Subcutaneous abdominal adipose tissue (tissue), 5 donors: ENCODE measurements around the gene GGNBP2.

Source experiments
- H3K27ac ChIP-seq: one replicate; pipeline ENCODE4 v1.7.0; 2013; ENCODE audit warnings: low read depth, mild to moderate bottlenecking, inconsistent platforms, low read length, moderate library complexity
- H3K27me3 ChIP-seq, 5 donors: one replicate each; pipeline ENCODE4 v1.7.0; 2013; ENCODE audit warnings: low read length in 5 of 5, inconsistent platforms in 1 of 5; ENCODE audit not compliant: control insufficient read depth in 5 of 5, insufficient read depth in 4 of 5
- H3K36me3 ChIP-seq, 5 donors: one replicate each; pipeline ENCODE4 v1.7.0; 2013; ENCODE audit warnings: low read length in 5 of 5; ENCODE audit not compliant: control insufficient read depth in 5 of 5, insufficient read depth in 5 of 5
- H3K4me1 ChIP-seq, 5 donors: one replicate each; pipeline ENCODE4 v1.7.0; 2013; ENCODE audit warnings: low read length in 5 of 5, mild to moderate bottlenecking in 3 of 5, moderate library complexity in 1 of 5; ENCODE audit not compliant: control insufficient read depth in 5 of 5, insufficient read depth in 5 of 5
- H3K4me3 ChIP-seq, 5 donors: one replicate each; pipeline ENCODE4 v1.7.0; 2013; ENCODE audit warnings: low read length in 5 of 5, low read depth in 1 of 5
- H3K9ac ChIP-seq, 5 donors: one replicate each; pipeline ENCODE4 v1.7.0; 2013; ENCODE audit warnings: low read length in 5 of 5, mild to moderate bottlenecking in 4 of 5, moderate library complexity in 3 of 5
- H3K9me3 ChIP-seq, 5 donors: one replicate each; pipeline ENCODE4 v1.7.0; 2013; ENCODE audit warnings: low read length in 5 of 5; ENCODE audit not compliant: control insufficient read depth in 5 of 5
- donor health status: healthy.
- donor health status: healthy.
- donor health status: healthy.
- donor health status: healthy.
- donor health status: healthy.

Gene GGNBP2

GRCh38 chr17:36533935-36534839, 10.5 kb upstream of the GGNBP2 start:
- H3K27me3 ChIP-seq: no peaks in the 10 kb centered on the region
- H3K9me3 ChIP-seq: no peaks in the 10 kb centered on the region
- H3K36me3 ChIP-seq: peaks cover 8 to 30% (median 27%) of the 10 kb centered on the region in 5 donors
- H3K27ac ChIP-seq: peak overlapping the region; percentile 92
- peak overlapping the region; percentile 90 to 97 (median 94) for H3K4me3 ChIP-seq
- peaks cover 0 to 24% (median 19%) of the 10 kb centered on the region in 5 donors for H3K4me1 ChIP-seq
- H3K9ac ChIP-seq: peak overlapping the region; percentile 63 to 97 (median 79)

DNA sequence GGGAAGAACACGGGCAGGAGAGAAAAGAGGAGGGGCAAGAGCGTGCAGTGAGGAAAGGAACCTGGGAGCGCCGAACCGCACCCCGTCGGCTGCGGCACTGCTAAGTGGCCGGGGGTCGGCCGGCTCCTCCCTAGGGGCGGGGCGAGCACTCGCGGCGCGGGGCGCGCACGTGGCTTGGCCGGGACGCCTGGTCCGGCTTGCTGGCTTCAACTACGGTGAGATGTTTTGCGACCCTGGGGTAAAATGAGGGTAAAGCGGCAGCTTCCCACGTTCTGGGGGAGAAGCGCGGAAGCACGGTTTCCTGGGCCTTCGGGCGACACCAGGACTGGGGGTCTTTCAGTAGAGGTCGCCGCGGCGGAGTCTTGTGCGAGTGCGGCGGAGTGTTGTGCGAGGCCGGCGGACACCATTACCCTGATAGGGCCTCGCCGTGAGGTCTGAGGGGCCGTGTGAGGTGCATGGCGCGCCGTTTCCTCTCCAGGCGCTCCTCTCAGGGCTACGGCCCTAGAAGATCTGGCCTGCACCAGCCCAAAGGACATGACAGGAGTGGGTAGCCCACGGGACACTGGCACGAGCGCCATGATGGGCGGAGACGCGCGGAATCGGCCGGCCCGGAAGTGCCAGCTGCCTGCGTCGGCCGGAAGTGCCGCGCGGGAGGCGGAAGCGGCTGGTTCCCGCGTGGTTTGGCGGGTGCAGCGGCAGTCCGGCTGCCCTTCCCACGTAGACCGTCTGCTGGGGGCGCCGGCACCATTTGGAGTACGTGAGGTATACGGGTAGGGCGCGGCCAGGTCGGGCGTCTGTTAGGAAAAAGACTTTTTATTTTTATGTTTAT, 9.7 kb upstream of the GGNBP2 start, which contains the start of the genes MYO19 and PIGW:
TSS of gene MYO19 (minus strand) at position 29 of the 829 bp plus-strand sequence. CDS start 2,330 bp downstream, outside the sequence.
TSS of gene PIGW (plus strand) at position 148 of the 829 bp plus-strand sequence. CDS start 2,115 bp downstream, outside the sequence.
- Histone ChIP-seq H3K27ac (peak within 1 kb of the TSS; percentile 92), H3K36me3 (peaks cover 8 to 29% (median 21%) of the 10 kb centered on the region in 5 donors), H3K4me1 (peaks cover 0 to 24% (median 19%) of the 10 kb centered on the region in 5 donors)

DNA sequence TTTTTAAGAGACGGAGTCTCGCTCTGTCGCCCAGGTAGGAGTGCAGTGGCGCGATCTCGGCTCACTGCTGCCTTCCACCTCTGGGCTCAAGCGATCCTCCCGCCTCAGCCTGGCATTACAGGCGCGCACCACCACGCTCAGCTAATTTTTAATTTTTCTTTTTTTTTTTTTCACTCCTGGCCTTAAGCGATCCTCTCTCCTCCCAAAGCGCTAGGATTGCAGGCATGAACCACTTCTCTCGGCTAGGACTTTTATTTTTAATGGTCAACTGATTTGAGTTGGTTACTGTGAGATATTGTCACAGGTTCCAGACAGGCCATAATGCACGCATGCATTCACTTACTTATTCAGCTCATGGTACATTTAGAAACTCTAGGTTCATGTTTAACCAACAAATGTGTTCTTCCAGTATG, 9.0 kb upstream of the GGNBP2 start:
- peak overlapping the region; percentile 81 to 97 (median 93) for H3K4me3 ChIP-seq

More for the DNA sequence above, 9.7 kb upstream of the GGNBP2 start, which contains the start of the genes MYO19 and PIGW:
- H3K4me3 ChIP-seq: peak within 1 kb of the TSS; percentile 90 to 97 (median 94)
- H3K9ac ChIP-seq: peak within 1 kb of the TSS; percentile 63 to 97 (median 79)
- H3K27me3 ChIP-seq: no peaks in the 10 kb centered on the region
- no peaks in the 10 kb centered on the region for H3K9me3 ChIP-seq

GRCh38 chr17:36540696-36541095, 4.0 kb upstream of the GGNBP2 start:
- peaks cover 3 to 12% (median 10%) of the 10 kb centered on the region in 5 donors for H3K36me3 ChIP-seq
- H3K27ac ChIP-seq: no peak overlapping the region
- peaks cover 0 to 19% (median 15%) of the 10 kb centered on the region in 5 donors for H3K4me1 ChIP-seq
- no peaks in the 10 kb centered on the region for H3K27me3 ChIP-seq
- H3K9me3 ChIP-seq: no peaks in the 10 kb centered on the region
- H3K9ac ChIP-seq: no peak overlapping the region
- H3K4me3 ChIP-seq: no peak overlapping the region

More for the DNA sequence above, 9.0 kb upstream of the GGNBP2 start:
- Histone ChIP-seq H3K27me3 (no peaks in the 10 kb centered on the region), H3K27ac (peak overlapping the region; percentile 92), H3K9ac (peak overlapping the region in 4 of 5 donors; percentile 33 to 97 (median 84)), H3K4me1 (peaks cover 0 to 24% (median 19%) of the 10 kb centered on the region in 5 donors), H3K9me3 (no peaks in the 10 kb centered on the region), H3K36me3 (peaks cover 8 to 30% (median 20%) of the 10 kb centered on the region in 5 donors)

DNA sequence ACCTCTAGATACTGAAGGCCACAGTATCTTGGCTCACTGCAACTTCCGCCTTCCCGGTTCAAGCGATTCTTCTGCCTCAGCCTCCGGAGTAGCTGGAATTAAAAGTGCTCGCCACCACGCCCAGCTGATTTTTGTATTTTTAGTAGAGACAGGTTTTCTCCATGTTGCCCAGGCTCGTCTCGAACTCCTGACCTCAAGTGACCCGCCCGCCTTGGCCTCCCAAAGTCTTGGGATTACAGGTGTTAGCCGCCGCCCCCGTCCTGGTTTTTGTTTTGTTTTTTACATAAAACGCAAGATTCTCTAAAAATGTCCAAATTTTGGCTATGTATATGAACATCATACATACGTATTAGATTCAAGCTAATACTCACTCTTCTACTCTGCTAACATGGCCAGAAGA, 2.0 kb upstream of the GGNBP2 start:
- Histone ChIP-seq H3K9me3 (no peaks in the 10 kb centered on the region), H3K36me3 (peaks cover 0 to 10% (median 6%) of the 10 kb centered on the region in 5 donors), H3K9ac (no peak overlapping the region), H3K27me3 (no peaks in the 10 kb centered on the region), H3K4me3 (no peak overlapping the region), H3K27ac (no peak overlapping the region), H3K4me1 (peaks cover 0 to 35% (median 30%) of the 10 kb centered on the region in 5 donors)

GRCh38 chr17:36544044-36544306, 744 bp upstream of the GGNBP2 start:
- peak overlapping the region; percentile 72 to 97 (median 88) for H3K4me3 ChIP-seq
- H3K9me3 ChIP-seq: no peaks in the 10 kb centered on the region
- peak overlapping the region; percentile 98 for H3K27ac ChIP-seq
- H3K9ac ChIP-seq: peak overlapping the region; percentile 90 to 99 (median 97)
- H3K27me3 ChIP-seq: no peaks in the 10 kb centered on the region
- peaks cover 0 to 10% (median 0%) of the 10 kb centered on the region in 5 donors for H3K36me3 ChIP-seq
- peaks cover 3 to 44% (median 39%) of the 10 kb centered on the region in 5 donors for H3K4me1 ChIP-seq

- Histone ChIP-seq H3K27ac (peak overlapping the region; percentile 98), H3K9me3 (no peaks in the 10 kb centered on the region)
Observed at GRCh38 chr17:36545077-36545464, 352 bp downstream of the GGNBP2 start.

DNA sequence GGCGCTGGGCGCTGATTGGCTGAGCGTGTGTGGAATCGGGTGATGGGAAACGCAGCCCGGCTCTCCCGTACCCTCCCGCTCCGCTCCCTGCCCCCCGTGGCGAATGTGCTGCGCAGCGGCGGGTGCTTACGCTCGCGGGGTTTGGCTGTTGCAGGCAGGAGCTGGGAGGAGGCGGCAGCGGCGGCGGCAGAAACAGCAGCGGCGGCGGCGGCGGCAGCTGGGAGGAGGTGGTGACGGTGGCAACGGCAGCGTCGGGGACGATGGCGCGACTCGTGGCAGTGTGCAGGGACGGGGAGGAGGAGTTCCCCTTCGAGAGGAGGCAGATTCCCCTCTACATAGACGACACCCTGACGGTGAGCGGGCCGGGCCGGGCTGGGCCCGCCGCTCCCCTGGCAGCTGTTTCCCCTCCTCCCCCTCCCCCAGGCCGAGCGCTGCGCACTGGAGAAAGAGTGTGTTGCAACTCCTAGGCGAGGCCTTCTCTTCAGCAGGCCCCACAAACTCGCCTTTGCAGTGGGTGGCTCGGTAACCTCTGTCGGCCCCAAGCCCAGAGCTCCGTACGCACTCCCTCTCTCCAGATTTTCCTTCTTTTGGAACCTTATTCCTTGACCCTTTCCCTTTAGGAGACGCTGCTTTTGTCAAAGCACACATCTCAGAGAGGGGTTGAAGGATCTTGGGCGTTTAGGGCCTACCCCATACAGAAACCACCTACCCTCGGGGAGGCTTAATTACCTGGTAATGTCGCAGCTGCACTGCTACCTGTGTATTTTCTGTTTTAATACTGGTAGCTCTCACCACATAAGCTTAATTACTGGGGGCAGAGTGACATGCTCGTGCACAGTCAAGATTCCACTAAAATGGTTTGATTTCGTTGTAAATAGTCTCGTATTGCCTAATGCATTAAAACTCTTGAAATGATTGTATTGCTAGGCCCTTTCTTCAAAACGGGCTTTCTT, 1.0 kb downstream of the GGNBP2 start:
- Histone ChIP-seq H3K36me3 (peaks cover 0 to 10% (median 0%) of the 10 kb centered on the region in 5 donors), H3K9ac (peak overlapping the region; percentile 74 to 96 (median 82)), H3K4me1 (peaks cover 3 to 49% (median 45%) of the 10 kb centered on the region in 5 donors), H3K9me3 (no peaks in the 10 kb centered on the region), H3K4me3 (peak overlapping the region; percentile 75 to 99 (median 83)), H3K27ac (peak overlapping the region; percentile 85), H3K27me3 (no peaks in the 10 kb centered on the region)

More at GRCh38 chr17:36545077-36545464, 352 bp downstream of the GGNBP2 start:
- peaks cover 3 to 44% (median 39%) of the 10 kb centered on the region in 5 donors for H3K4me1 ChIP-seq
- peak overlapping the region in 4 of 5 donors; percentile 90 to 99 (median 92) for H3K9ac ChIP-seq
- peak overlapping the region; percentile 75 to 97 (median 90) for H3K4me3 ChIP-seq
- H3K36me3 ChIP-seq: peaks cover 0 to 10% (median 0%) of the 10 kb centered on the region in 5 donors
- H3K27me3 ChIP-seq: no peaks in the 10 kb centered on the region
